22Rv1 (cell line): Measurements from ENCODE around the gene GDNF.

Source experiments
- H3K27ac ChIP-seq: fragments of 450-650 bp; 2 replicates; pipeline ENCODE4 v1.5.1; 2017
- ZFX ChIP-seq: fragments of 450-650 bp; IDR thresholded peaks from 2 replicates; pipeline ENCODE4 v1.6.1; 2017; ENCODE audit warnings: antibody characterized with exemption, borderline replicate concordance
- TF ChIP-seq, protein P1 (sequence below): fragments of 450-650 bp; IDR thresholded peaks from 2 replicates; pipeline ENCODE4 v1.5.1; 2017; ENCODE audit warnings: mild to moderate bottlenecking

GDNF gene

DNA sequence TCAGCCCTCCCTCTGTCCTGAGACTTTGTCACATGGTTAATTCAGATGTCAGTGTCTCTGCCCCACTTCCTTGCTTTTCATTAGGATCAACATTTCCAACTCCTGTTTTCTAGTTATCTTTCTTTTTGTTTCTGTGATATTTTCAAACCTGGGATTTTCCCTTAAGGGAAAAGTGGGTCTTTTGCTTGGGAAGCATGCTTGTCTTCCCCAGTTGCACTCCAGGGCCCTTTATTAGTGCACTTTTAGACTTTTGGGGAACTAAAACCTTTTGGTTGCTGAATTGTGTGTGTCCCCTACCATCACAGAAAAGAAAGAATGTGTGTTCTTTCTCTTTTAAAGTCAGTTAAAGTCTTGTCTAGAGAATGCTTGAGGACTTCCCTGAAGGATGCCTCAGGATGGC lies 18.4 kb upstream of the GDNF start:
- TF ChIP-seq ZFX: no peak
- TF ChIP-seq, protein P1, sequence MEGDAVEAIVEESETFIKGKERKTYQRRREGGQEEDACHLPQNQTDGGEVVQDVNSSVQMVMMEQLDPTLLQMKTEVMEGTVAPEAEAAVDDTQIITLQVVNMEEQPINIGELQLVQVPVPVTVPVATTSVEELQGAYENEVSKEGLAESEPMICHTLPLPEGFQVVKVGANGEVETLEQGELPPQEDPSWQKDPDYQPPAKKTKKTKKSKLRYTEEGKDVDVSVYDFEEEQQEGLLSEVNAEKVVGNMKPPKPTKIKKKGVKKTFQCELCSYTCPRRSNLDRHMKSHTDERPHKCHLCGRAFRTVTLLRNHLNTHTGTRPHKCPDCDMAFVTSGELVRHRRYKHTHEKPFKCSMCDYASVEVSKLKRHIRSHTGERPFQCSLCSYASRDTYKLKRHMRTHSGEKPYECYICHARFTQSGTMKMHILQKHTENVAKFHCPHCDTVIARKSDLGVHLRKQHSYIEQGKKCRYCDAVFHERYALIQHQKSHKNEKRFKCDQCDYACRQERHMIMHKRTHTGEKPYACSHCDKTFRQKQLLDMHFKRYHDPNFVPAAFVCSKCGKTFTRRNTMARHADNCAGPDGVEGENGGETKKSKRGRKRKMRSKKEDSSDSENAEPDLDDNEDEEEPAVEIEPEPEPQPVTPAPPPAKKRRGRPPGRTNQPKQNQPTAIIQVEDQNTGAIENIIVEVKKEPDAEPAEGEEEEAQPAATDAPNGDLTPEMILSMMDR: no peak
- H3K27ac ChIP-seq: no peak overlapping the region

DNA sequence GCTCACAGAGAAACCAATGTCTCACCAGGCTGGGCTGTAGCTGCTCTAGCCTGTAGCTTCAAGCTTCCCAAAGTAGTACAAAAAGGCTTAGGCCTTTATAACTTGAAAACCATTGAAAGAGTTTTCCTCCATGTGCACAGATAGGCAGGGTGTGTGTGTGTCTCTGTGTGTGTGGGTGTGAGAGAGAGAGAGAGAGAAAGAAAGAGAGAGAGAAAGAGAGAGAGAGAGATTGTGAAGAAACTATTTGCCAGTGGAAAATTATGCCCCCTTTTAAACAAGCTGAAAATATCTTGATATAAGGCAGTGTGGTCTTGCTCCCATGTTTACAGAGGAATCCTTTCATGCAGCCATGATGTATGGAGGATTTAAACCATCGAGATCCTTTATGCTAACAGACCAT lies 17.9 kb upstream of the GDNF start:
- H3K27ac ChIP-seq: no peak overlapping the region
- TF ChIP-seq ZFX: no peak
- TF ChIP-seq, protein P1: no peak

DNA sequence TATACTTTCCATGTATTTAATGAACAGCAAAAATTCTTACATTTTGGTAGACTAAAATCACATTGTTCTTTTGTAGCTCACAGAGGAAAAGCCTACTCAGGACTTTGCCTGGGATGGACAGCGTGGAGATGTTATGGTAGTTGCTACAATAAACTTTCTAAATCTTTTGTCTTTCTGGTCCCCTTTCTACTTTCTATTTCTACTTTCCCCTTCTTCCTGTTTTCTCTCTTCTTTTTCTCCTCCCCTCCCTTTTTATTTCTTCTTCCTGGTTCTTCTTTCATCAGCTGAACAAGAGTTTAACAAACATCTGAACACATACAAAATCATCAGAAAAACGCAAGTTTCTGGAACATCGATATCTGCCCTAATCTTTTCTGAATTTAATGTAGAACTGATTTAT lies 15.6 kb upstream of the GDNF start:
- TF ChIP-seq, protein P1: no peak
- no peak for TF ChIP-seq ZFX
- no peak overlapping the region for H3K27ac ChIP-seq

DNA sequence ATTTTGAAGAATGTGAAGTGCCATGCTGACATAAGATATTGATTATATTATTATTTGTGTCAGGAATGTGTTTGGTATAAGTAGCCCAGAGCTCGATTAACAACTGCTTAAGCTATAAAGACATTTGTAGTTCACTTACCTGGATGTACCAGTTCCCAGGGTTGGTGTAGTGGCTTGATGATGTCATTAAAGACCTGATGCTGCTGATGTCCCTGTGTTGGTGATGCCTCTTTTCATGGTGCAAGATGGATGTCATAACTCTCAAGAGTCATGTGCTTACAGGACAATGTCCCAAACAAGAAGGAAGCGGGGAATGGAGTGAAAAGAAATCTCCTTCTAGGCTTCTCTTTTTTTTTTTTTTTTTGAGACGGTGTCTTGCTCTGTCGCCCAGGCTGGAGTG lies 11.5 kb upstream of the GDNF start:
- no peak overlapping the region for H3K27ac ChIP-seq
- no peak for TF ChIP-seq ZFX
- TF ChIP-seq, protein P1: no peak

DNA sequence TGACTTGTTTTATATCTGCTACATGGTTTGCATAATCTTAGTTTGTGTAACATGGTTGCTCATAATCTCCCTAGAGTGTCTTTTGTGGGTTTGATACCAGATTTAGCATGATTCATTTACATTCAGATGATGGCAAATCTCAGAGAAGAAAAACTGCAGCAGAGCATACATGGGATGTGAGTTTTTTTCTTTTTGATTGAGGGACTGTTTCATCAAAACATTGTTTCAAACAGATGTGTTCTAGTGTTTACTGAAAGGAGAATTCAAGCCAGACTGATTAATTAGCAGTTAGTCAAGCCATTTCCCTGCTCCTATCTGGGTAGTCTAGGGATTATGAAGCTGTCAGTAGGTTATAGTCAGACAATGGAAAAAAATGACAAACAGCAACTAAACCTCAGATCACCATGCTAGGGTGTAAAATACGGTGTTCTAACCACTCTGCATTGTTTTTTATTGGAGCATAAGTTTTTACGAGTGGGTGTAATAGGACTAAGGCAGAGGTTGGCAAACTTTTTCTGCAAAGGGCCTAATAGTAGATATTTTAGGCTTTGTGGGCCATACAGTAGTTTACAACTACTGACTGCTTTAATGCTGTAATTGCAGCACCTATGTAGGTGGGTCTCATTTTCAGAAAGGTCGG lies 10.5 kb upstream of the GDNF start:
- H3K27ac ChIP-seq: no peak overlapping the region
- TF ChIP-seq, protein P1: no peak
- TF ChIP-seq ZFX: no peak

DNA sequence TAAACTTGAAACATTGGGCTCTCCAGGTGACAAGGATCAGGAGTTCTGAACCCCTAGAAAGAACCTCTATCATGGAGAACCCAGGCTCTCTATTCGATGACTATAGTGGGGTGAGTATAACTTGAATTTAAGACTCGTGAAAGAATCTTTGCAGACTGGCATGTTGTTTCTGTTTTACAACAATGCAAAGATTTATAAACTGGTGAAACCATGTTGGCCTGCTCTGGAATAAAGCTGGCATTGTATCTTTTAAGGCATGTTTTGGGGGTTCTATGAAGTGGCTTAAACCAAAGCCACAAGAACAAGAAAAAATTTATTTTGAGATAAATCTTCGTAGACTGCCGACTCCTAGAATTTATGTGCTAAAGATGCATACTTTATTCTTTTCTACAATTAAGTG lies 9.8 kb upstream of the GDNF start:
- no peak for TF ChIP-seq ZFX
- TF ChIP-seq, protein P1: no peak
- H3K27ac ChIP-seq: no peak overlapping the region

DNA sequence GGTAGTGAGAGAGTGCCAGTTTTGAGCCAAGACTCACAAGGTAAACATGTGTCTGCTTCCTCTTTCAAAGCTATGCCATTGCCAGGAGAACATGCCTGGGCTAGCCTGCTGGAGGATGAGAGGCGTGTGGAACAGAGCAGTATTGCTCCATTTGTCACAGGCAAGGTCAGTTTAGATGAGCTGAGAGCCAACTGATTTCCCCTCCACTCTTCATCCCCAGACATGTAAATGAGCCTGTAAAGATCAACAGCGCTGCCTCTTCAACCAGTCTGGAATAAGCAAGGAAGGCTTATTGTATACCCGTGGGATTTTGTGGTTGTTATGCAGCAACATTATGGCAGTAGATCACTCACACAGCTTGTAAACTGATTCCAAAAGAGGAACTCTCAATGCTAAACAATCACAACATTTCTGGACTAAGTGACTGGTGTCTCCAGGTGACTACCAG lies 8.2 kb upstream of the GDNF start:
- H3K27ac ChIP-seq: peak overlapping the region; percentile 40
- TF ChIP-seq ZFX: no peak
- TF ChIP-seq, protein P1: no peak
